GM19023 (cell line): ENCODE data around the gene STAT3.
"Not testable (repeated sequence)": the region's sequence is repeated elsewhere in the genome, so short reads cannot be mapped to it uniquely, and the experiment has no call there.

Experiments used
- ATAC-seq: cut with Tn5 transposase; IDR thresholded peaks from one replicate; pipeline ENCODE4 v1.9.1; 2021; ENCODE audit warnings: mild to moderate bottlenecking, moderate library complexity; ENCODE audit not compliant: unreplicated experiment

Gene STAT3

GRCh38 chr17:42388381-42389134 is at the start of gene STAT3:
TSS of gene STAT3 (minus strand) at chr17:42388442. CDS start at chr17:42348516, 39,926 bp downstream.
- peak; percentile 91 for ATAC-seq

GRCh38 chr17:42436391-42436790 is 48.1 kb upstream of the STAT3 start:
- no peak for ATAC-seq

GRCh38 chr17:42431758-42432161 is 43.5 kb upstream of the STAT3 start:
- ATAC-seq = no peak

- ATAC-seq = no peak
Measured at GRCh38 chr17:42429726-42430447, 41.6 kb upstream of the STAT3 start.

GRCh38 chr17:42428141-42428944 is 40.1 kb upstream of the STAT3 start:
- ATAC-seq = no peak

DNA sequence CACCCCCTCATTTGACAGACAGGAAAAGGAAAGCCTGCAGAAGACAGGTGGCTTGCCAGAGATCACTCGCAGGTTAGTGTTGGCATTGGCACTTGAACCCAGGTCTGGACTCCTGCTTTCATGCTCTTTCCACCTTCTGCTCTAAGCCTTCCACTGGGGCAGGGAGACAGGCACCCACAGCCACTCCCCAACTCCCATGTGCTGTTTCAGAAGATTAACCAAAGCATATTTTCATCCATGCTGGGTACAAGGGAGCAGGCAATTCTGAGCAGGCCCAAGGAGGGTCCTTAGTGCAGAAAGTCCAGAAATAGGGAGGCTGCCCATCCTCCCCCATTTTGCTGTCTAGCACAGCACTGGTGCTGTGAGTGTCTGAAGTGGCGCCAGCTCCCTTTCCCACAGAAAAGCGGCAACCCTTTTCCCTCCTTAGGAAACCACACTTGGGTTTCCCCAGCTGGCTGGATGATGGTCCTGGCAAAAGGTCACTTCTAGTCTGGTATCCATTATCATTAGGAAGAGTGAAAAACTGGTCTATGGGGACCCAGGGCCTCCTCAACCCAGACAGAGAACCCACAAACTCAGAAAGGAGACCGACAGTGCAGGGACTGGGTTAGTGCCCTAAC is 36.9 kb upstream of the STAT3 start:
- ATAC-seq = no peak

DNA sequence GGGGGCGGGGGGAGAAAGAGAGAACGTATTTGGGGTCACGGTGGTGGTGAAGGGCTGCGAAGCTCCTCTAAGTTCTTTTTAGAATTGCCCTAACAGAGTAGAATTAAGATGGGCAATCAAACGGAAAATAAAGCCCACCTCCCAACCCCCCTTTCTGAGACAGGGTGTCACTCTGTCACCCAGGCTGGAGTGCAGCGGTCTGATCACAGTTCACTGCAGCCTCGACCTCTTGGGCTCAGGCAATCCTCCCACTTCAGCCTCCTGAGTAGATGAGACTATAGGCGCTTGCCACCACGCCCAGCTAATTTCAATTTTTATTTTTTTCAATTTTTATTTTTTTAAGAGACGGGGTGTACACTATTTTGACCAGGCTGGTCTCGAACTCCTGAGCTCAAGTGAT is 35.5 kb upstream of the STAT3 start:
- no peak for ATAC-seq

- ATAC-seq = no peak
Measured at GRCh38 chr17:42422958-42423712, 34.9 kb upstream of the STAT3 start, which contains the start of gene CAVIN1. TSS of gene CAVIN1 (minus strand) at chr17:42423256. CDS start at chr17:42423097, 159 bp downstream.

DNA sequence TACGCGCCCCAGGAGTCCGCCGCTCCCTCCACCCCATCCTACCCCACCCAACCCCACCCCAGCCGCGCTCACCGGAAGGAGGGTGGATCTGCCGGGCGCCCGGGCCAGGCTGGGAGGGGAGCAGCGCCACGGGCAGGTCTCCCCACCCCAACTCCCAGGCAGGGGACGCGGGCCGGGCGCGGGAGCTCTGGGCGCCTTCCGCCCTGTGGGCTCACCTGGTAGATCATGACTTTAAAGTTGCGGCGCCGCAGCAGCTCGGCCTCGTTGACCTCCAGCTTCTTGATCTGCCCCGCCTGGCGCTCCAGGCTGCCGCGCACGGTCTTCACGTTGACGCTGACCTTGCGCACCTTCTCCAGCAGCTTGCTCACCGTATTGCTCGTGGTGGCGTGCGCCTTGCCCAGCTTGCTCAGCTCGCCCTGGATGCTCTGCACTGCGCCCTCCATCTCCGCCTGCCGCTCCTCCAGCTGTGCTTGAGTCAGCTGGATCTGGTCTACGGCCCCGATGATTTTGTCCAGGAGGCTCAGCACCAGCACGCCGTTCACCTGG is 34.2 kb upstream of the STAT3 start:
- no peak for ATAC-seq

DNA sequence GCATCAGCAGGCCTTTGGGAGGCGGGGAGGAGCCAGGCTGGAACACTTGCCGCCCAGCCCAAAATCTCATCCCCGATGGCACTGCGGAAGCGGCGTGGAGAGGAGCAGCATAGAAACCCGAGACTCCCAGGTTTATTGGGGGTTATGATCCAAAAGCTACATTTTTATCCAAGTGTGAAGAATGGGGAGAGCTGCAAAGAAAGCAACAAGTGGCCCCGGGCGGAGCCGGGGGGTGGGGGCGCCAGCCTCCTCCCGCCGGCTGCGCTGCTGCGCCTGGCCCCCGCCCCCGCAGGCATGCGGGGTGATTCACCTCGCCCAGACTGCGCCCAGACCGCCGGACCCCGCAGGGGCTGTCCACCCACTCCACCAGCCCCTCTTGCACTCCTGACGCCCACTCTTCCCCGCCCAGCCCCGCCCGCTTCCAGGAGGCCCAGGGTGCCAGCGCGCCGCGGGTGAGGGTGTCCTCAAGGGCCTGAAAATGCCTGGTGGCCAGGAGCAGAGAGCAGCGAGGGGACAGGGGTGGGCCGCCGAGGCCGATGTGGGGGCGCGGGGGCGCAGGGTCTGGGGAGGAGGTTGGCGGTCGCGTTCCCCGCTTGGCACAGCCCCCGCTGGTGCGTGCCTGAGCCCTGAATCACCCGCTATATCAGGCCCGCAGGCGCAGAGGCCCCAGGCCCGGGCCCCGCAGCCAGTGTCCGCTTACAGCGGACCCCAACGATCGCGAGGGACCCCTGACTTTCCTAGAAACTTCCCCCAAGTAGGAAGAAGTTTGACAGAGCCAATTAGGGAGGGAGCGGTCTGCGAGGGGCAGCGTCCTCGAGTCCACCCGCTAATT is 33.5 kb upstream of the STAT3 start:
- ATAC-seq = no peak

GRCh38 chr17:42421136-42421506 is 32.9 kb upstream of the STAT3 start:
- ATAC-seq = no peak

GRCh38 chr17:42417981-42418380 is 29.7 kb upstream of the STAT3 start:
- not testable (repeated sequence) for ATAC-seq

- ATAC-seq = no peak
Measured at GRCh38 chr17:42414704-42415409, 26.6 kb upstream of the STAT3 start.

DNA sequence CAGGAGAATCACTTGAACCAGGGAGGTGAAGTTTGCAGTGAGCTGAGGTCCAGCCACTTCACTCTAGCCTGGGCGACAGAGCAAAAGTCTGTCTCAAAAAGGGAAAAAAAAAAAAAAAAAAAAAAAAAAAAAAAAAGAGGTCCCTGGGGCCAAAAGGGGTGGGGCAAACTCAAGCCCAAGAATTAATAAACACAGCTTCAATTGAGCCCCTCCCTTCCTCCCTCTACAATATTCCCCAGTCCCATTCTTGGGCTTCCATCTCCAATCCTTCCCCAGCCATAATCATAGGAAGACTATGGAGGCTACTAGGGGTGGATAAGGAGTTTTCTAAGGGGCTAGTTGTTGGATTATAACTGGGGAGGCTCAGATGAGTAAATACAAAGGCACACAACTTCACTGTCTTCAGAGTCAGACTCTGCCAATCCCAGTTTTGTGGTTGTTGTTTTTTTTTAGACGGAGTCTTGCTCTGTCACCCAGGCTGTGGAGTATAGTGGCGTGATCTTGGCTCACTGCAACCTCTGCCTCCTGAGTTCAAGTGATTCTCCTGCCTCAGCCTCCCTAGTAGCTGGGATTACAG is 25.3 kb upstream of the STAT3 start:
- ATAC-seq = no peak

DNA sequence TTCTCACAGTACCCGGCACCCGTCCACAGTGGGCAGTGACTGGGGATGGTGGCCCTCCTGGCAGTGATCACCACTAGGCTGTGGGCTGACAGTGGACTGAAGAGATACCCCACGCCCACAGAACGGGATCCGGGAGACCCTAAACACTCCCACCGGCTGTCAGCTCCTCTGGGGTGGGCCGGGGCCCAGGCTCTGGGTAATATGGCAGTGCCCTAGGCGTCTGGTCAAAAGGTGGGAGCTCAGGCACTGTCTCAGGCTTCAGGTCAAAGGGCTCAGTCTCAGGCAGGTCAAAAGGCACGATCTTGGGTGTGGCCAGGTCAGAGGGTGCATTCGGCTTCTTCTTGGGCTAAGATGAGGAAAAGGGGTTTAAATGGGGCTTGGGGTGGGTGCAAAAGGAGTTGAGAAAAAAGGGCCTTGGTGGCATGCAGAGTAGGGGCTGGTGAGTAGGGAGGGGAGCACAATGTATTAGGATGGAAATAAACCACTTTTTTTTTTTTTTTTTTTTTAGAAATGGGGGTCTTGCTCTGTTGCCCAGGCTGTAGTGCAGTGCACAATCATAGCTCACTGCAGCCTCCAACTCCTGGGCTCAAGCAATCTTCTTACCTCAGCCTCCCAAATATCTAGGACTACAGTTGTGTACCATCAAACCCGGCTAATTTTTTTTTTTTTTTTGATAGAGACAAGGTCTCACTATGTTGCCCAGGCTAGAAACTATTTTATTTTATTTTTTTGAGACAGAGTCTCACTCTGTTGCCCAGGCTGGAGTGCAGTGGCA is 23.9 kb upstream of the STAT3 start:
- ATAC-seq = no peak

DNA sequence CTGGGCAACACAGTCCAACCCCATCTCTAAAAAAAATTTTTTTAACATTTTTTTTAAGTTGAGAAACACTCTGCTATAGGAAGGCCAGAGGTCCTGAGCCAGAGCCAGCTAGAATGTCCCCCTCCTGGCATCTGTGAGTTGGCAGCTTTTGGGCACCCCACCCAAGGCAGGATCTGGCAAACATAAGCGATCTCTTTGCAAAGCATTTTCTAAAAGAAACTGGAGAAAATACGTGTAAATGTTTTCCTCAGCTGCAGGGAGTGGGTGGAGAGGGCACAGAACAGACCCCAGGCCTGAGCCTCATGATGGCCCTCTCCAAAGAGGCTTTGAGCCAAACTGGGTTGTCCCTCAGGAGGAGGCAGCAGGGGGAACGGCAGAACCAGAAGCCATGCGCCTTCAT is 23.1 kb upstream of the STAT3 start:
- no peak for ATAC-seq

DNA sequence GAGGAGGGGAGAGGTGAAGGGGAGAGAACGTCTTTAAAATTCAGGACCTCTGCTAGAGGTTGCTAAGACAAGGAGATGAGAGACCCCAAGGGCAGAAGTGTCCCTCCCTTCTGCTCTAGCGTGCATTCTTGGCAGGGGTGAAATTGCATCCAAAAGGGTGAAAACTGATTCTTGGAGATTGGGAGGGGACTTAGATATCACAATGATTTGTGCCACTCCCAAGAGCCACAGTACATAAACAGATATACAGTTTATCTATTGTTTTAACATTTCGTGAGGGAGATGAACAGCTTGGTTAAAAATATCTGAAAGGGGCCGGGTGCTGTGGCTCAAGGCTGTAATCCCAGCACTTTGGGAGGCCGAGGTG is 22.1 kb upstream of the STAT3 start:
- ATAC-seq = no peak
